Body of pancreas (tissue), 4 donors: Measurements from ENCODE around the gene ADORA2B. TPM values are rescaled to one million over a fixed set of nuclear protein-coding genes. Genes with fewer than 3 reads are reported as not detected.

Experiments used
- ATAC-seq: fragments of 150-250 bp; one replicate; pipeline ENCODE4 v1.9.1; 2016
- DNase-seq, 4 donors: peaks; one replicate each; pipeline ENCODE4 v3.0.0-alpha.2; 2019
- H3K27ac ChIP-seq, 4 donors: fragments of 200-600 bp; sonication (generic); 1 replicate in 3 of 4; 2 replicates in 1 of 4; pipeline versions ENCODE4 v1.5.1 to v1.6.1; 2016 to 2019; ENCODE audit warnings: mild to moderate bottlenecking in 1 of 4, mixed read lengths in 1 of 4, moderate library complexity in 1 of 4
- H3K27me3 ChIP-seq, 2 donors: fragments of 200-600 bp; sonication (generic); one replicate each; pipeline ENCODE4 v1.6.0; 2016; ENCODE audit warnings: mild to moderate bottlenecking in 1 of 2
- H3K36me3 ChIP-seq, 2 donors: fragments of 200-600 bp; sonication (generic); replicated peaks in 1 of 2; 2 replicates each; pipeline ENCODE4 v1.5.1; 2016; ENCODE audit warnings: low read depth in 2 of 2; ENCODE audit not compliant: insufficient read depth in 1 of 2
- H3K4me1 ChIP-seq: fragments of 200-600 bp; sonication (generic); one replicate; pipeline ENCODE4 v1.6.0; 2016
- H3K4me3 ChIP-seq, 2 donors: fragments of 200-600 bp; sonication (generic); 1 replicate in 1 of 2; 2 replicates in 1 of 2; pipeline ENCODE4 v1.5.1; 2016 to 2019
- H3K9me3 ChIP-seq, 3 donors: fragments of 200-600 bp; sonication (generic); 1 replicate in 2 of 3; 2 replicates in 1 of 3; pipeline ENCODE4 v1.5.1; 2016
- CTCF ChIP-seq, 7 experiments: fragments of 450-650 bp in 4 of 7; fragments of 200-600 bp in 3 of 7; sonication (generic) in 3 of 7; IDR thresholded peaks; one replicate each; pipeline ENCODE4 v1.5.1; 2016 to 2019; ENCODE audit warnings: antibody characterized with exemption in 7 of 7
- POLR2A ChIP-seq, 3 donors: fragments of 450-650 bp; IDR thresholded peaks; one replicate each; pipeline ENCODE4 v1.6.1; 2016; ENCODE audit warnings: antibody characterized with exemption in 3 of 3, mild to moderate bottlenecking in 2 of 3
- WGBS, 2 donors: methylation state at CpG; one replicate each; pipeline ENCODE4 v1.1.5; 2017; 5-methylcytosine and 5-hydroxymethylcytosine counted together
- intact Hi-C: fragments of 100-400 bp; cut with DNase I; formaldehyde crosslinking; loops from one replicate; pipeline ENCODE4 v1.15.1; 2023
- total RNA-seq, 2 donors: library from RNA; depleted of rRNA; stranded (reverse); fragments of >200 nt; gene quantifications; one replicate each; pipeline ENCODE4 v1.1.0, GENCODE V29; 2016

Gene ADORA2B
- total RNA-seq, 2 donors from 2014 or later = 1.3 to 1.8 TPM

GRCh38 chr17:15921640-15922039 lies 23.3 kb upstream of the ADORA2B start:
- Histone ChIP-seq H3K4me3 (no peak overlapping the region), H3K4me1 (peaks cover 15% of the 10 kb centered on the region), H3K27me3 (no peaks in the 10 kb centered on the region), H3K27ac (no peak overlapping the region), H3K9me3 (no peaks in the 10 kb centered on the region), H3K36me3 (no peaks in the 10 kb centered on the region)
- DNase-seq (no peak), ATAC-seq (no peak)
- intact Hi-C loops = no loop called here
- TF ChIP-seq POLR2A (IDR thresholded peaks at IDR 0.05) = no peak
- no peak for TF ChIP-seq CTCF (IDR thresholded peaks at IDR 0.05)

GRCh38 chr17:15922586-15922985 lies 22.3 kb upstream of the ADORA2B start:
- no peak for TF ChIP-seq POLR2A (IDR thresholded peaks at IDR 0.05)
- TF ChIP-seq CTCF (IDR thresholded peaks at IDR 0.05) = no peak
- Histone ChIP-seq H3K4me1 (peaks cover 11% of the 10 kb centered on the region), H3K4me3 (no peak overlapping the region), H3K27ac (no peak overlapping the region), H3K36me3 (no peaks in the 10 kb centered on the region), H3K9me3 (no peaks in the 10 kb centered on the region), H3K27me3 (no peaks in the 10 kb centered on the region)
- 60 to 81% methylated on average over 1 of the region's 1 CpG for WGBS, 2 donors
- intact Hi-C loops = no loop called here
- ATAC-seq (no peak), DNase-seq (no peak)

GRCh38 chr17:15926039-15926740 lies 18.7 kb upstream of the ADORA2B start:
- DNase-seq = no peak
- H3K4me1 ChIP-seq = no peaks in the 10 kb centered on the region
- WGBS, 2 donors = 69 to 75% methylated on average over 9 of the region's 9 CpGs

DNA sequence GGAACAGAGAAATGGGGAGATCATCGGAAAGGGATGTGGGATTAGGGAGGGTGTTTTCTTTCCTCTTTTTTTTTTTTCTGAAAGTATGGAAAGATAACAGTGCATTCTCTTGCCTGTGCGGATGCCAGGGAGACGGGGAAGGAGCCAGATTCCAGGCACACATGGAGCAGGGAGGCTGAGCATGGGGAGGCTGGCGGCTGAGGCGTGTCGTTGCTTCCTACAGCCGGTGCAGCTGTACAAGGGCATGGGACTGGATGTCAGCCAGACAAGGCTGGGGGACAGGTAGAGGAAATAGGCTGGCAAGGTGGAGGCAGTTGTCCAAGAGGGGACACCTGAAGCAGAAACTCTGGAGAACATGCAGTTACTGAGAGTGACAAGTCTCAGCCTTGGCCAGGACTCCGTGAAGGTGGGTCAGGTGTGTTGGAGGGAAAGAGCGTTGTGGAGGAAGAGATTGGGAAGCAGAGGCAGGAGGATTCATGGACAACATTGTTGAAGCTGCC lies 16.6 kb upstream of the ADORA2B start:
- ATAC-seq = no peak

More at GRCh38 chr17:15926039-15926740, 18.7 kb upstream of the ADORA2B start:
- no peaks in the 10 kb centered on the region for H3K9me3 ChIP-seq
- H3K36me3 ChIP-seq = no peaks in the 10 kb centered on the region
- ATAC-seq = no peak
- intact Hi-C loops = no loop called here
- H3K4me3 ChIP-seq = no peak overlapping the region
- H3K27ac ChIP-seq = no peak overlapping the region
- H3K27me3 ChIP-seq = no peaks in the 10 kb centered on the region
- TF ChIP-seq CTCF (IDR thresholded peaks at IDR 0.05) (no peak), POLR2A (IDR thresholded peaks at IDR 0.05) (no peak)

More for the DNA sequence above, 16.6 kb upstream of the ADORA2B start:
- 29 to 43% methylated on average over 9 of the region's 9 CpGs for WGBS, 2 donors
- H3K27me3 ChIP-seq = no peaks in the 10 kb centered on the region
- TF ChIP-seq CTCF (IDR thresholded peaks at IDR 0.05) (no peak), POLR2A (IDR thresholded peaks at IDR 0.05) (no peak)
- H3K4me1 ChIP-seq = no peaks in the 10 kb centered on the region
- no peak for DNase-seq
- H3K36me3 ChIP-seq = no peaks in the 10 kb centered on the region
- H3K4me3 ChIP-seq = no peak overlapping the region
- H3K27ac ChIP-seq = no peak overlapping the region
- no peaks in the 10 kb centered on the region for H3K9me3 ChIP-seq
- intact Hi-C loops = no loop called here
